Loucy (cell line): ENCODE measurements around the gene C1QL1.

Experiments
- H2AFZ ChIP-seq: fragments of 200-600 bp; sonication (generic); 2 replicates; pipeline ENCODE4 v1.6.0; 2016; ENCODE audit warnings: antibody characterized with exemption, mild to moderate bottlenecking, low read length, moderate library complexity
- H3F3A ChIP-seq: fragments of 200-600 bp; 2 replicates; pipeline ENCODE4 v1.6.0; 2016; ENCODE audit warnings: antibody characterized with exemption, low read depth, mild to moderate bottlenecking
- H3K27me3 ChIP-seq: fragments of 200-600 bp; sonication (generic); 2 replicates; pipeline ENCODE4 v1.6.1; 2014; ENCODE audit warnings: low read length, mild to moderate bottlenecking; ENCODE audit not compliant: insufficient read depth, poor library complexity, severe bottlenecking
- H3K36me3 ChIP-seq: fragments of 200-600 bp; sonication (generic); 2 replicates; pipeline ENCODE4 v1.6.1; 2016; ENCODE audit warnings: low read length; ENCODE audit not compliant: insufficient read depth
- H3K4me1 ChIP-seq: fragments of 200-600 bp; sonication (generic); 2 replicates; pipeline ENCODE4 v1.5.1; 2014; ENCODE audit warnings: low read length, mild to moderate bottlenecking; ENCODE audit not compliant: insufficient read depth, poor library complexity, severe bottlenecking
- H3K4me2 ChIP-seq: fragments of 200-600 bp; sonication (generic); 2 replicates; pipeline ENCODE4 v1.6.0; 2014; ENCODE audit warnings: antibody characterized with exemption, low read length, low read depth, mild to moderate bottlenecking; ENCODE audit not compliant: poor library complexity, severe bottlenecking
- H3K4me3 ChIP-seq: fragments of 200-600 bp; sonication (generic); 2 replicates; pipeline ENCODE4 v1.5.1; 2014; ENCODE audit warnings: low read length, mild to moderate bottlenecking, mixed read lengths; ENCODE audit not compliant: poor library complexity, severe bottlenecking
- H3K79me2 ChIP-seq: fragments of 200-600 bp; sonication (generic); 2 replicates; pipeline ENCODE4 v1.6.1; 2014; ENCODE audit warnings: low read length; ENCODE audit not compliant: insufficient read depth
- H3K9ac ChIP-seq: fragments of 200-600 bp; sonication (generic); 2 replicates; pipeline ENCODE4 v1.6.0; 2014; ENCODE audit warnings: mild to moderate bottlenecking, low read depth, low read length, moderate library complexity; ENCODE audit not compliant: poor library complexity, severe bottlenecking
- H3K9me2 ChIP-seq: fragments of 200-600 bp; sonication (generic); replicated peaks from 2 replicates; pipeline ENCODE4 v1.6.1; 2016; ENCODE audit warnings: low read depth, low read length, mixed read lengths
- H3K9me3 ChIP-seq: fragments of 200-600 bp; sonication (generic); 2 replicates; pipeline ENCODE4 v1.6.1; 2014; ENCODE audit warnings: mild to moderate bottlenecking, antibody characterized with exemption, low read length, low read depth; ENCODE audit not compliant: insufficient read depth
- H4K20me1 ChIP-seq: fragments of 200-600 bp; sonication (generic); 2 replicates; pipeline ENCODE4 v1.6.0; 2014; ENCODE audit warnings: antibody characterized with exemption, low read length, mild to moderate bottlenecking; ENCODE audit not compliant: insufficient read depth, poor library complexity, severe bottlenecking
- CTCF ChIP-seq: fragments of 200-600 bp; sonication (generic); conservative IDR thresholded peaks from 2 replicates; pipeline ENCODE4 v1.5.1; 2014; ENCODE audit warnings: mild to moderate bottlenecking, antibody characterized with exemption, low read length
- EZH2phosphoT487 ChIP-seq: fragments of 200-600 bp; IDR thresholded peaks from 2 replicates; pipeline ENCODE4 v1.6.1; 2018; ENCODE audit warnings: antibody characterized with exemption, mild to moderate bottlenecking, moderate library complexity, borderline replicate concordance

C1QL1 gene

GRCh38 chr17:44971776-44972483, 3.8 kb upstream of the C1QL1 start:
- no peaks in the 10 kb centered on the region for H3F3A ChIP-seq
- H3K79me2 ChIP-seq: no peaks in the 10 kb centered on the region
- H3K4me3 ChIP-seq: no peak overlapping the region
- no peaks in the 10 kb centered on the region for H3K9me3 ChIP-seq
- no peak overlapping the region for H3K9ac ChIP-seq
- H3K4me1 ChIP-seq: peaks cover 4% of the 10 kb centered on the region
- H3K27me3 ChIP-seq: peaks cover 27% of the 10 kb centered on the region
- H3K4me2 ChIP-seq: no peak overlapping the region
- H4K20me1 ChIP-seq: no peaks in the 10 kb centered on the region
- no peak overlapping the region for H2AFZ ChIP-seq
- no peak for TF ChIP-seq CTCF
- no peak for TF ChIP-seq EZH2phosphoT487
- H3K36me3 ChIP-seq: no peaks in the 10 kb centered on the region
- no peaks in the 10 kb centered on the region for H3K9me2 ChIP-seq

GRCh38 chr17:44970136-44970741, 2.1 kb upstream of the C1QL1 start:
- H3K27me3 ChIP-seq: peaks cover 27% of the 10 kb centered on the region
- peak overlapping the region; percentile 25 for H3K4me3 ChIP-seq
- H3F3A ChIP-seq: no peaks in the 10 kb centered on the region
- H3K9me2 ChIP-seq: no peaks in the 10 kb centered on the region
- no peaks in the 10 kb centered on the region for H4K20me1 ChIP-seq
- H3K4me2 ChIP-seq: peak overlapping the region; percentile 47
- no peaks in the 10 kb centered on the region for H3K79me2 ChIP-seq
- no peak overlapping the region for H3K9ac ChIP-seq
- peak overlapping the region; percentile 54; the same call in 1 of the 2 replicates for H2AFZ ChIP-seq
- peaks cover 4% of the 10 kb centered on the region for H3K4me1 ChIP-seq
- TF ChIP-seq EZH2phosphoT487: no peak
- no peak for TF ChIP-seq CTCF
- no peaks in the 10 kb centered on the region for H3K9me3 ChIP-seq
- no peaks in the 10 kb centered on the region for H3K36me3 ChIP-seq

- H3K79me2 ChIP-seq: no peaks in the 10 kb centered on the region
- H3K9me2 ChIP-seq: no peaks in the 10 kb centered on the region
- H3F3A ChIP-seq: no peaks in the 10 kb centered on the region
- no peak overlapping the region for H3K4me3 ChIP-seq
- H3K36me3 ChIP-seq: no peaks in the 10 kb centered on the region
- peaks cover 27% of the 10 kb centered on the region for H3K27me3 ChIP-seq
- peak overlapping the region; percentile 91 for H3K4me2 ChIP-seq
- H2AFZ ChIP-seq: no peak overlapping the region
- H3K9me3 ChIP-seq: no peaks in the 10 kb centered on the region
- peaks cover 4% of the 10 kb centered on the region for H3K4me1 ChIP-seq
- H4K20me1 ChIP-seq: no peaks in the 10 kb centered on the region
- TF ChIP-seq EZH2phosphoT487 (no peak), CTCF (no peak)
- no peak overlapping the region for H3K9ac ChIP-seq
These were observed 1.2 kb upstream of the C1QL1 start for GRCh38 chr17:44969144-44969780.
